Upper lobe of right lung (tissue), 1 donor: ENCODE measurements around the gene LEKR1. TPM values are rescaled to one million over a fixed set of nuclear protein-coding genes. Genes with fewer than 3 reads are reported as not detected.

Experiments used
- ATAC-seq: fragments of 200-7000 bp; cut with Tn5 transposase; one replicate; pipeline ENCODE4 v1.9.1; 2020; ENCODE audit warnings: mild to moderate bottlenecking, moderate library complexity
- DNase-seq: peaks from one replicate; pipeline ENCODE4 v3.0.0-alpha.2; 2020
- H3K27ac ChIP-seq: fragments of 200-600 bp; one replicate; pipeline ENCODE4 v1.8.0; 2022
- H3K27me3 ChIP-seq: fragments of 200-600 bp; one replicate; pipeline ENCODE4 v1.8.0; 2022; ENCODE audit warnings: mild to moderate bottlenecking
- H3K36me3 ChIP-seq: fragments of 200-600 bp; one replicate; pipeline ENCODE4 v1.8.0; 2022
- H3K4me1 ChIP-seq: fragments of 200-600 bp; one replicate; pipeline ENCODE4 v1.8.0; 2022
- H3K4me3 ChIP-seq: fragments of 200-600 bp; one replicate; pipeline ENCODE4 v1.8.0; 2022; ENCODE audit warnings: mild to moderate bottlenecking
- H3K9me3 ChIP-seq: fragments of 200-600 bp; one replicate; pipeline ENCODE4 v1.8.0; 2022
- intact Hi-C: fragments of 100-400 bp; cut with DNase I; formaldehyde crosslinking; loops from one replicate; pipeline ENCODE4 v1.11.0; 2022
- total RNA-seq: library from RNA; stranded (reverse); fragmentation: NEBNext Ultra II Directional; extraction: Animal tissue kit (Norgen Biotek cat#: 25700); gene quantifications from one replicate; pipeline ENCODE4 v1.2.1, GENCODE V29; 2021
- TF ChIP-seq, protein P1 (sequence below): fragments of 200-600 bp; IDR thresholded peaks from one replicate; pipeline ENCODE4 v1.8.0; 2022; ENCODE audit warnings: antibody characterized with exemption
- donor health status: DM: no; HTN: yes; CAD: no; lungs with severe emphysema.

The LEKR1 gene
- total RNA-seq, 1 donor from 2014 or later: 2.1 TPM

DNA sequence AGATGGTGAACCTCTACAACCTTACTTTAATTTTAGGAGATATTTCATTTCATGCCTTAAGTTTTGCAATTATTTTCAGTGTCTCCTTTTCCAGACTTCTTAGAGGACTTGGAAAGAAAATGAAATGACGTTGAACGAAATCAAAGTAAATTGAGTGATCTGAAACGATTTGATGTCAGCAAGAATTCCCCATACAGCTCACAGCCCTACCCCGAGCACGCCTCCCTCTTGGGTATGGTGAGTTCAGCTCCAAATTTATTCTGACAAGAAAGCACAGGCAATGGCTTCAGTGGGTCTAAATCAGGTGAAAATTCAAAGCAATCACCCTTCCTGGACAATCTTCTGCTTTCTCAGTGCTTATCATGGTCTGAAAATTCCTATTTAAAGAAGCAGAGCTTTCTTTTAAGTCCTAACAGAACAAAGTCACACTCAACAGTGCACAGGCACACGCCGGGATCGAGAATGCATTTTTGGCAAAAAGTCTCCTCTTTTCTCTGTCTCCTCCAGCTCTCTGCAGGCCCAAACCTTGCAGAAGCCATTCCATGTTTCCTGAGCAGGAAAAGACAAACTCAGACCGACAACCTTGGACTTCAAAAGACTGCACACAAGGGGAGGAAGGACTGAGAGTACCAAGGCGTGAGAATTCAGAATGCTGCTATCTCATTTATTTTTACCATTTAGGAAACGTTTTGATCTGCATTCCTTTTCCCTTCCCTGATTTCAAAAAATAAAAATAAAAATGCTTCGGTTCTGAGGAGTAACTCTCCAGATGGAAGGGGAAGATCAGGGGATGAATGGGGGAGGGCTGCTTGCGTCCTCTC, 261.8 kb downstream of the LEKR1 start:
- TF ChIP-seq, protein P1, sequence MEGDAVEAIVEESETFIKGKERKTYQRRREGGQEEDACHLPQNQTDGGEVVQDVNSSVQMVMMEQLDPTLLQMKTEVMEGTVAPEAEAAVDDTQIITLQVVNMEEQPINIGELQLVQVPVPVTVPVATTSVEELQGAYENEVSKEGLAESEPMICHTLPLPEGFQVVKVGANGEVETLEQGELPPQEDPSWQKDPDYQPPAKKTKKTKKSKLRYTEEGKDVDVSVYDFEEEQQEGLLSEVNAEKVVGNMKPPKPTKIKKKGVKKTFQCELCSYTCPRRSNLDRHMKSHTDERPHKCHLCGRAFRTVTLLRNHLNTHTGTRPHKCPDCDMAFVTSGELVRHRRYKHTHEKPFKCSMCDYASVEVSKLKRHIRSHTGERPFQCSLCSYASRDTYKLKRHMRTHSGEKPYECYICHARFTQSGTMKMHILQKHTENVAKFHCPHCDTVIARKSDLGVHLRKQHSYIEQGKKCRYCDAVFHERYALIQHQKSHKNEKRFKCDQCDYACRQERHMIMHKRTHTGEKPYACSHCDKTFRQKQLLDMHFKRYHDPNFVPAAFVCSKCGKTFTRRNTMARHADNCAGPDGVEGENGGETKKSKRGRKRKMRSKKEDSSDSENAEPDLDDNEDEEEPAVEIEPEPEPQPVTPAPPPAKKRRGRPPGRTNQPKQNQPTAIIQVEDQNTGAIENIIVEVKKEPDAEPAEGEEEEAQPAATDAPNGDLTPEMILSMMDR: no peak
- peak overlapping the region; percentile 70 for H3K4me3 ChIP-seq
- intact Hi-C loops: loop anchor here (10.0 kb wide), 3 partner anchors 47 to 533 kb away; partner anchors contain the start of genes SSR3 and TIPARP
- H3K36me3 ChIP-seq: no peaks in the 10 kb centered on the region
- ATAC-seq (no peak), DNase-seq (no peak)
- H3K4me1 ChIP-seq: peaks cover 32% of the 10 kb centered on the region
- H3K9me3 ChIP-seq: no peaks in the 10 kb centered on the region
- H3K27ac ChIP-seq: peak overlapping the region; percentile 97
- H3K27me3 ChIP-seq: no peaks in the 10 kb centered on the region

DNA sequence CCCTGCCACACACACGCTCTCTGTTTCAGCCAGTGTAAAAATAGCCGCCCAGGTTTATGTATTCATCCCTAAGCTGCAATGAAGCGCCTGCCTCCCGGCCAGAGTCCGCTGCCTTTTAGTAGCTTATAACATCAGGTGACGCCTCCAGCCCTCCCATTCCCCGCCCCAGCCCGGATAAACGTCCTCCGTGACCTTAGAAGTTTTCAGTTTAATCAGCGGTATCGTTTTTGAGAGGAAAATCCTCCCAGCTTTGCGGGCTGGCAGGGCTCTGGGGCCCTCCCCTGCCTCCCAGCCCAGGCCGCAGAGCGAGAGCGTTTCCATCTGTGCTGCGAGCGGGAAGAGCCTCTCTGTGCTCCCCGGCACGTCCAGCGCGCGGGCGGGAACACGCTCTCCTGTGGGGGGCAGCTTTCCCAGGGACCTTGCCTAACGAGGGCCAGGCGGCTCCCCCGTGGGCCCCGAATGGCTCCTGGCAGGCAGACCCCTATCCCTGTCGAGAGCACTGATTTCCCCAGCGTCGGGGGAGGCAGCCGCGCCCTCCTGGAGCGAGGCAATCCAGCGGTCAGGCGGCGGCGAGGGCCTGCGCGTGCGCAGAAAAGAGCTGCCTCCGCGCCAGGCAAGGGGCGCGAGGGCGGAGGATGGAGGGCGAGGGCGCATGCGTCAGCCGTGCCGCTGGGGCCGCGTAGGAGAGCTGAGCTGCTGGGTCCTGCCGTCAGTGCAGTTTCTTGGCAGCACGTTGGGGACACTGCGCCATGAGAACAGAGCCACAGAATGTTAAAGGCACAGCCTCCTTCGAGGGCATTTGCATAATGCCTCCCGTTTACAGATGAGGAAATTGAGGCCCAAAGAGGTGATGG, 262.7 kb downstream of the LEKR1 start:
- peak overlapping the region; percentile 70 for H3K4me3 ChIP-seq

DNA sequence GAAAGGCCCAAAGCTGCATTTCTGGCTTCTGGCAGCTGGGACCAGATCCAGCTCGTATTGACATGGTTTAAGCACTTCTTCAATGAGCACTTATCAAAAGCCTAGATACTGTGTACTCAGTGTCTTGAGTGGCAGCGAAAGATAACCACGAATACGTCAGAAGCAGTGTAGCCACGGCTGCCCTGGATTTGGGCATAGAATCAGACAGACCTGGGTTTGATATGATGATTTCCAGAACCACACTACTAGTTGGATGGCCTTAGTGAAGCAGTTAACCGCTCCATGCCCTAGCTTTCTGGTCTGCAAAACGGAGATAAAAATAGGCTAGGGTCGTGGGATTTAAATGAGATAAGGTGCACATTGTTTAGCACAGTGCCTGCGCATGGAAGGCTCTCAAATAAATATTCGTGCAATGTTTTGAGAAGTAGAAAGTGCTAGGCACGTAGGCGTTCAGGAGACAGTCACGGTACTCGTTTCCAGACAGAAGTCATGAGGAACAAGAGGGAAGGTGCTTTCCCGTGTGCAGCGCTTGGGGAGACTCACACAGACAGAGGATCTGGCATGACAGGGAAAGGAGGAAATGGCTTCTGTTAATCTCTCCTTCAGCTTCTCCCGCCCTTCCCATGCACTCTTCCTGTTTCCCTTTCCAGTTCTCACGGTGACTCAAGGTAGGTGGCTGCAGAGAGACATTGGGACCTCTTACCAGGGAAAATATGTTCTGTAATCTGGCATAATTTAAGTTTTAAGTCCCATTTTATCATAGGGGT, 263.5 kb downstream of the LEKR1 start:
- H3K4me1 ChIP-seq: peaks cover 32% of the 10 kb centered on the region
- peak; percentile 67 for DNase-seq

More for the DNA sequence above, 262.7 kb downstream of the LEKR1 start:
- Histone ChIP-seq H3K27me3 (no peaks in the 10 kb centered on the region), H3K9me3 (no peaks in the 10 kb centered on the region), H3K27ac (peak overlapping the region; percentile 97), H3K36me3 (no peaks in the 10 kb centered on the region), H3K4me1 (peaks cover 32% of the 10 kb centered on the region)
- ATAC-seq (peak; percentile 95), DNase-seq (peak; percentile 98)
- intact Hi-C loops: loop anchor here (10.0 kb wide), 3 partner anchors 46 to 534 kb away; partner anchors contain the start of genes SSR3 and TIPARP
- TF ChIP-seq, protein P1: no peak

DNA sequence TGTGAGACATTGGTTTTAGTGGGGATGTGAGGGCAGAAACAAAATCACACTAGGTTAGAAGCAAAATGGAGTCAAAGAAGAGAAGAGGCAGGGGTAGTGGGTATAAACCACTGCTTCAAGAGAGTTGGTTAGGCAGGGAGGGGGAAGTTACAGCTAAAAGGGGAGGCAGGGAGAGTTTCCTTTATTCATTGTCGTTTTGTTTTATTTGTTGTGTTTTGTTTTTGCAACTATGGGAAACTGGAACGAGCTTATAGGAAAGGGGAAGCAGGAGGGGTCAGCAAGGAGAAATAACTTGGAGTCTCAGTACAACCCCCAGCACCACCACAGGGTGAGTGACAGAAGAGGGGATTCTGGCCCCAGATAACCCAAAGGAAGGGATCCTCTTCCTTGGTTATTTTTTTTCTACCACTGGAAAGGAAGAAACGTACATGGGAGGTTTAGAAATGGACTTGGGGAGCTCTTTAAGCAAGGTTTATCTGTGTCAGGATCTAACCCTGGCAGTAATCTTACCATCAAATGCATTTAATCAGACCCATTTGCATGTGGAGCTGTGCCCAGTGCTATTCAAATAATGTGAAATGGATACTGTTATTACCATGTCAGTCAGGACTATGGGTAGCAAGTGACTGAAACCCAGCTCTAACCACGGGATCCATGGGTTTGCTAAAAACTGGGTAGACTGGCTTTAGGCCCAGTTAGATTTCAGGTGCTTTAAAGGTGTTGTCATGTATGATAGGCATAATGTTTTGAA, 265.1 kb downstream of the LEKR1 start:
- Histone ChIP-seq H3K27ac (peak overlapping the region; percentile 97), H3K4me3 (no peak overlapping the region), H3K36me3 (no peaks in the 10 kb centered on the region), H3K4me1 (peaks cover 32% of the 10 kb centered on the region), H3K27me3 (no peaks in the 10 kb centered on the region), H3K9me3 (no peaks in the 10 kb centered on the region)
- DNase-seq: no peak
- TF ChIP-seq, protein P1: no peak
- intact Hi-C loops: no loop called here
- ATAC-seq: no peak

More for the DNA sequence above, 263.5 kb downstream of the LEKR1 start:
- ATAC-seq: peak; percentile 66
- peak overlapping the region; percentile 97 for H3K27ac ChIP-seq
- intact Hi-C loops: loop anchor here (10.0 kb wide), 3 partner anchors 45 to 535 kb away; partner anchors contain the start of genes SSR3 and TIPARP
- TF ChIP-seq, protein P1: no peak
- H3K4me3 ChIP-seq: peak overlapping the region; percentile 70
- no peaks in the 10 kb centered on the region for H3K36me3 ChIP-seq
- H3K9me3 ChIP-seq: no peaks in the 10 kb centered on the region
- no peaks in the 10 kb centered on the region for H3K27me3 ChIP-seq
